Stimulated activated CD8-positive, alpha-beta memory T cell treated with anti-CD3 and anti-CD28 coated beads, Interleukin-4, amount 100 ng/mL, for 24 hours (primary cell): ENCODE measurements around the gene TMPRSS4.

Experiments
- DNase-seq: peaks from one replicate; pipeline ENCODE4 v3.0.0-alpha.2; 2020; ENCODE audit warnings: low read depth

TMPRSS4 gene

GRCh38 chr11:118153976-118154375 lies 77.1 kb downstream of the TMPRSS4 start:
- DNase-seq, result no peak

- no peak for DNase-seq
Measured at GRCh38 chr11:118154641-118155040, 77.8 kb downstream of the TMPRSS4 start.

GRCh38 chr11:118155776-118156530 lies 79.1 kb downstream of the TMPRSS4 start:
- no peak for DNase-seq

- DNase-seq, result no peak
Measured at GRCh38 chr11:118156531-118157185, 79.8 kb downstream of the TMPRSS4 start.

GRCh38 chr11:118157186-118157895 lies 80.5 kb downstream of the TMPRSS4 start:
- DNase-seq, result no peak

- no peak for DNase-seq
Measured at GRCh38 chr11:118161786-118162185, 84.9 kb downstream of the TMPRSS4 start.

GRCh38 chr11:118162846-118163245 lies 86.0 kb downstream of the TMPRSS4 start:
- no peak for DNase-seq

GRCh38 chr11:118163494-118163893 lies 86.6 kb downstream of the TMPRSS4 start:
- no peak for DNase-seq

- DNase-seq, result no peak
Measured at GRCh38 chr11:118164885-118165284, 88.0 kb downstream of the TMPRSS4 start.

- DNase-seq, result no peak
Measured at GRCh38 chr11:118166641-118167040, 89.8 kb downstream of the TMPRSS4 start.

- no peak for DNase-seq
Measured at GRCh38 chr11:118167253-118167652, 90.4 kb downstream of the TMPRSS4 start.

- no peak for DNase-seq
Measured at GRCh38 chr11:118167906-118168305, 91.0 kb downstream of the TMPRSS4 start.

GRCh38 chr11:118168316-118168715 lies 91.4 kb downstream of the TMPRSS4 start:
- DNase-seq, result no peak

GRCh38 chr11:118168751-118169150 lies 91.9 kb downstream of the TMPRSS4 start:
- no peak for DNase-seq

GRCh38 chr11:118169300-118170140 lies 92.6 kb downstream of the TMPRSS4 start:
- no peak for DNase-seq

GRCh38 chr11:118170231-118170630 lies 93.4 kb downstream of the TMPRSS4 start:
- DNase-seq, result no peak

- DNase-seq, result no peak
Measured at GRCh38 chr11:118170882-118171268, 94.0 kb downstream of the TMPRSS4 start.
